Measurements from ENCODE around the gene C2orf78. TPM values are rescaled to one million over a fixed set of nuclear protein-coding genes. Genes with fewer than 3 reads are reported as not detected.

Gene C2orf78, protein sequence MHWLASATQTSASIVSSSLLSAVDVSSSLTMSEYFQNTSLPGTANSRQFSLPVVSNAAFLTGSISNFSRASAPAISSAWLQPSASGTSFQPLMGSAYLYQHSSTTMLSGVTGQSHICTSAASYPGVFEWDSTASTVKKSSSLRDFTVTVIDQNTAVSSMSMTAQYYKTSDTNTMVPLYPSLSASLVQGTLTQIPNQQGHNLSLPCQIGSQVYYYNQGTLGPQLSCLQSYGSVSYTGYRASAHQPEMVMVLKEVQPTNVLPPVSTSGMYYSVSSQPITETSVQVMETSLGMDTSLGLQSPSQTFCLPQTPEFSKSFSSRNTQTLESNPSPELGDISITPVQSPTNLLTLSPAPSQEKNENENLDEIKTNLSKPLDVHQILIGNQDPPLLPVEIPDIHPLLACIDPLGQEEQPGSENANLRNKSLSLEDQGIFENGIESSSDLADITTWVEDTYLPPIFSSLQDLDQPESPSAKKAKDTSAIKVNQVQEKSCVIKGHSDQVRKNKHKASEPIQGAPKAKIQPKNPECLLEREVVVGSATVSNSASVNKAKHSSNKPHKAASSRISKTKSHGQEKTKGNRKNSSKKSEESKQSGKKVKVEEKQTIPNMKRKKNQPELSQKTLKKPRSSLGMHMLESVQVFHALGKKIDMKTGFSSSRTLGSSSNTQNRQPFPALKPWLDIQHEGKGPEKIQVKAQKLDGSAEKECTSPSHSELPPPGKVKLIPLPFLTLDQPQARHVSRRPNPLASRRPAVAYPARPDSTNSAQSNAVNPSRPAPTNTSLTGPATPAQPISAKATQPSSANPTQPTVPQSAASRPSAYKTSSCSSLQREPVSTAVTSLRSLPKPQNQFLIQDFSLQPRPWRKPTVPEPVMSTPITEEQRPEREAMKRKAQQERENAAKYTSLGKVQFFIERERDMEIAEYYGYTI
- not detected in 2 replicates for total RNA-seq

DNA sequence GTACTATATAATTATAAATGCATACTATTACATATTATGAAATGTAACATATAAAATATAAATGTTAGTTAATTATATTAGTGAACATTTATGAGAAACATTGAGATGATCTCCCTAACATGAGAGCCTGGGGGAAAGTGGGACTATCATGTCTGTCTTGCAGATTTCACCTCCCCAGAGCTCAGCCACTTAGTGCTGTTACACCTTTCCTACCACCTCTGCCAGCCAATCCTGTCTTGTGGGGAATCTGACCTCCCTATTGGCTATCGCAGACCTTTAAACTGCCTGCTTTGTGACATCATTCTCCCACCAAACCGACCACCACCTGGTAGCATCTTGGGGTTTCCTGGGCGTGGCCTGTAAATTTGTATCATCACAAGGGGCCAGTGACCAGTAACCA, at the start of gene C2orf78:
Gene C2orf78 (plus strand): TSS at position 301 of the 400 bp plus-strand sequence. CDS start 127 bp downstream, outside the sequence.

DNA sequence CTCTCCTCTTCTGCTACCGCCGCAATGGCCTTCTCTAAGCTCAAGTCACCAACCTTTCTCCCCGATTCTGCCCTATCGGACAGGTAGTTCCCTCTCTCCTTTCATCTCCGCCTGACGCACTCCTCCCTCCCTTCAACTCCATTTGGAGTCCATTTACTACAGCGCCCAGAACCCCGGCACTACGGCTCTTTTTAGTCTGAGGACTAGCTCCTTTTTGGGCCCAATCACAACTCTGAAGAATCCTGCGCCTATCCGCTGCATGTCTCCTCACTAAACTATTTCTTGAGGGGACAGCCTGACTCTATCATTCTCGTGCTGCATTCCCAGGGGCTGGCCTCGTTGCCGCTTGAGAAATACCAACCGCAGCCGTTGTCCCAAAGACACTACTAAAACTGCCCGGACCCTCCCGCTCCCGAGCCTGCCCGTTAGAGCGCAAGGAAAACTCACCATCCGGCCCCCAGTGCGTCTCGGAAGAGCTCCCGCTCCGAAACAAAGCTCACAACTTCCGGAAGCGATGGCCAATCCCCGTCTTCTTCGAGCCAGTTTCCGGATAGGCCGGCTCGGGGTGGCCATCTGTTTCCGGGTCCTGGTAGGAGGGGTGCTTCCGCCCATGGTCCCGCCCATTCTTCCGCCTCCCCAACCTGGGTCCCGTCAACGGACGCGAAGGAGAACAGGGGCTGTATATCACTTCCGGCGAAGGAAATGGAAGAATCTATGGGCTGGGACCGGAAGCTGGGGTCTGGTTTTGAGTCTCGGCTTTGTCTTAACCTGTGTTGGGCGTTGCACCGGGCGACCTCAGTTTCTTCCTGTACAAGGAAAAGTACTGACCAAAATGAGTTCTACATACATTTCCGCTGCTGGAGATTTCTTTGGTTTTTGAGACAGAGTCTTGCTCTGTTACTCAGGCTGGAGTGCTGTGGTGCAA, 46.9 kb upstream of the C2orf78 start, which contains the start of gene TPRKB:
Gene TPRKB (minus strand): TSS at position 491 of the 925 bp plus-strand sequence. CDS start 2,776 bp downstream, outside the sequence.

DNA sequence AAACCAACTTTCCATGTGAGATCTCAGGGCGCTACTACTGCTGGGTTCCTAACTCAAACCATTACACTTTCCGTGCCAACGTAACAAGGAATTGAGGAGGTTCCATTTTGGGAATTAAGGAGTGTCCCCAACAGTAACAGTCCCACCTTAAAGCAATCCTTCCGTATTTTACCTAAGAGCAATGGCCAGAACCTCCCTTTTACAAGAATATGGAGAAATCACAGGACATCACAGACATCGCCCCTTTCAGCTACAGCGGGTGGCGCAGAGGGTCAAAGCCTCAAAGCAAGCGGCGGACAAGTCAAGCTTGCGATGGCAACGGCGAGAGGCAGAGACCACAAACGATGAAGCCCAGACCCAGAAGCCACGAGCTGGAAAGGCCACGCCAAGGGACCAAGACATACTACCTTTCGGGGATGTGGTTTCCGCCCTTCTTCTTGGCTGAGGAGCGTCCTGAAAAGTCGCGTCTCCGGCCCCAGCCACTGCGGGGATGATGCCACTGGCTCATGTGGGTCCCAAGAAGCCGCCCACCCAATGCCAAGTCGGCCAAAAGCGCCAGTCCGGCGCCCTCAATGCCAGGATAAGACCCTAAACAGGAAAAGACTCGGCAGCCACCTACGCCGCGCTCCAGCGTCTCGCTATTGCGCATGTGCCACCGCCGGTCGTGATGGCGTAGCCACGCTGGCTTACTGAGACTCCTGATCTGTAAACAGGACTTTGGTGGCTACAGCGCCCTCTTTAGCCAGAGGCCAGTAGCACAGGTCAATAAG, 4.3 kb upstream of the C2orf78 start, which contains the start of gene DUSP11:
Gene DUSP11 (minus strand): TSS at position 637 of the 770 bp plus-strand sequence. CDS start 129 bp downstream, at position 508.

DNA sequence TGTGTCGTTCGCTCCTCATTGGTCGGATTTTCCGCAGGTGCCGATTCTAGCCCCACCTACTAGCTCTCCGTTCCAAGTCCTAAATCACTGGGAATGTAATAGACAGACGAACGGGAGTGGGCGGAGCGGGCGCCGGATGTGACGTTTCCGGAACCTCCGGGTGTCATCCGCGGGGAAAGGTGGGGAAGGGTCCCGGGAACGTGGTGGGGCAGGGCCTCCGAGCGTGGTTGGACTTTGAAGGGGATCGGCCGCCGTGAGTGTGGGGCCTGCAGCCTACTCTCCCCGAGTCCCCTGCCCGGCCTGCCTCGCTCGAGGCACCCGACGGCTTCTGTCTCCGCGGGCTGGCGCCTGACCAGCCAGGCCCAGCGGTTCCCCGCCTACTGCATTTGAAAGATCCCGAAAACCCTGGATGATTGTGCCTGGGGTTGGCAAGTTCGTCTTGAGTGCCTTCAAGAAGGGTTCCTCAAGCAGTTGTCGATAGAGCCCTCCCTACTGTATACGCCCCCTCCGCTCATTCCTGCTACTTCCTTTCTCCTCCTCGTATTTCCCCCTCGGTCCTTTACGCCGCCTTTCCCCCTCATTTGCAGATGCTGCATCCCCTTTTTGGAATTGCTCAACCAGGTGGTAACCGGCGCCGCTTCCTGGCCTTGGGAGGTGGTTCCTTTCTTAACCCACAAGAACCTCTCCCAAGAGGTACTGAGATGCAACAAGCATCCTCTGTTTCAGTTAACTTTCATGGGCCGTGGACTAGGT, 45.0 kb downstream of the C2orf78 start, which contains the start of gene STAMBP:
Gene STAMBP (plus strand): TSS at position 144 of the 753 bp plus-strand sequence. CDS start 1,896 bp downstream, outside the sequence.

Other genes starting within 250 kb of the C2orf78 start
- gene NAT8, start 141.8 kb upstream of the C2orf78 start, total RNA-seq, result not detected in 2 replicates
- 9.6 and 18.0 TPM in 2 replicates for gene TPRKB, start 46.8 kb upstream of the C2orf78 start, total RNA-seq
- 35.8 and 41.7 TPM in 2 replicates for gene DUSP11, start 4.1 kb upstream of the C2orf78 start, total RNA-seq
- 26.3 and 29.1 TPM in 2 replicates for gene STAMBP, start 44.8 kb downstream of the C2orf78 start, total RNA-seq
- 7.2 and 8.0 TPM in 2 replicates for gene ACTG2, start 108.8 kb downstream of the C2orf78 start, total RNA-seq
- gene DGUOK, start 142.7 kb downstream of the C2orf78 start, total RNA-seq, result 48.4 and 49.5 TPM in 2 replicates
- gene TET3, start 200.7 kb downstream of the C2orf78 start, total RNA-seq, result 2.7 and 4.4 TPM in 2 replicates

Data from hair follicle dermal papilla cell (primary cell).